Stimulated activated CD8-positive, alpha-beta memory T cell treated with anti-CD3 and anti-CD28 coated beads, Interleukin-12 subunit alpha, Interleukin-12 subunit beta, amount 100 ng/mL, for 24 hours (primary cell): Measurements from ENCODE around the gene NR5A1.

Source experiments
- DNase-seq: peaks from one replicate; pipeline ENCODE4 v3.0.0-alpha.2; 2020; ENCODE audit errors: extremely low read depth

NR5A1 gene

DNA sequence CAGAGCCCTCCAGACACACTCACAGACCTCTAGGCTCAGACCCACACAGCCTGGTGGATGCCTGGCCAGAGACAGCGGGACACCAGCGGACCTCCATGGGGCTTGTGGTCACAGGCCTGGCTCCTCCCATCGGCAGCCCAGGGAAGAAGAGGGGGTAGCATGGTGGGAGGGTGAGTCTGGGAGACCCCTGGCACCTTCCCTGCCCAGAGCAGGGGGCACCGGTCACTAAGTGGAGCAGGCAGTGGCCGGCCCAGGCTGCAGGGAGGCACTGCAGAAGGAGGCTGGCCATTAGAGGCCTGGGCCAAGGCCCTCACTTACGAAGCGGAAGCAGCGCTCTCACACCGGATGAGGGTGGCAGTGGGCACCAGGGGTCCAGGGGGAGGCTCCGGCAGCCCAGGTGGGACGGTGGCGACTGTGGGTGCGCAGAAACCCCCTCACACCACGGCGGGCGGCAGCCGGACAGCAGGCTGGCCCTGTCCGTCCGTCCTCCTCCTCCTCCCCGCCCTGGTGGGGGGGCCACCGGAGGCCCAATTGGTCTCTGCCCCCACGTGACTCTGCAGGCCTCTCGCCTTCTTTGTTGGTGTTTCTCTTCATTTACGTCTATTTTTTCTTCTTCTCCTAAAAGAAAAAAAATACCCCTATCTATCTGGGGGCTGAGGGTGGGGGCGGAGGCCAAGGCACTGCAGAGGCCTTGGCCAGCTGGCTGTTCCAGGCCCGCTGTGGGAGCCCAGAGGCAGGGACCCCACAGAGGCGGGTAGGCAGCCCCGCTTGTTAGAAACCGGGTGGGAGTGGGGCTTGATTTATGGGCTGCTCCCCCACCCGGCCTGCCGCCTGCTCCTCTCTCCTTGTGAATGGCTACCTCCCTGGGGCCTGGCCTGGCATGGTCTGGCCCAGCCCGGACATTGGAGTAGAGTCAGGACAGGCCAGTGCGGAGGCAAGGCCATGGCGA lies at the start of gene NR5A1:
Gene NR5A1, minus strand, starts transcription at position 469 of the 949 bp plus-strand sequence. CDS start 4,004 bp downstream, outside the sequence.
- no peak for DNase-seq

DNA sequence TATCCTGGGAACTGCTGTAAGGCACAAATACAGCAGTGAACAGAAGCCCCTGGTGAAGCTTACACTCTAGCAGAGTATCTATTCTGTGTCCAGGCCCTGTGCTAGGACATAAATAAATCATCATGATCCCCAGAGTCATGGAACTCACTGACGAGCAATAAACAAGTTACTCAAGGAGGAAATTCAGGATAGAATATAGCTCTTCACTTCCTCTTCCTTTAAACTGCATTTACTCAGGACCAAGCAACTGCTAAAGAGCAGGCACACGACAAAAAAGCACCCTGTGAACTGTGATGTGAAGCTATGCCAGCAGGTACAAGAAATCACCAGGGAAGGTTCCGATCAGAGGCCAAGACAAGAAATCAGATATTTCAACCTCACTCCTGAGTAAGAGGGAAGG lies 47.8 kb upstream of the NR5A1 start:
- DNase-seq = no peak

DNA sequence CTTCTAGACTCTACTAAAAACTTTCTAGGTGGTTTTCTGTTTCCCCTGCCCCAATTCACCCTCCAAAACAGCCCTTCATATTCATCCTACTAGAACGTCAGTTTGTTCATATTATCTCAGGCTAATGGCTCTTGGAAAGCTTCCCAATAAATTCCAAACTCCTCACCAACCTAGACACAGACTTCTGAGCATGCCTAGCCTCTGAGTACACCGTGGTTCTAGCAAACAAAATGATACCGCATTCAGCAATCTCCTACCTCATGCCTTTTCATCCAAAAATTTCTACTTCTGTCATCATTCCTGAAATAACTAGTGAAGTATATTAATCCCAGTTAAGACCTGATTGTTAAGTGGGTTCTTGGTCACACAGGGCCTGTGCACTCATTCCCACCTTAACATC lies 46.5 kb upstream of the NR5A1 start:
- no peak for DNase-seq

DNA sequence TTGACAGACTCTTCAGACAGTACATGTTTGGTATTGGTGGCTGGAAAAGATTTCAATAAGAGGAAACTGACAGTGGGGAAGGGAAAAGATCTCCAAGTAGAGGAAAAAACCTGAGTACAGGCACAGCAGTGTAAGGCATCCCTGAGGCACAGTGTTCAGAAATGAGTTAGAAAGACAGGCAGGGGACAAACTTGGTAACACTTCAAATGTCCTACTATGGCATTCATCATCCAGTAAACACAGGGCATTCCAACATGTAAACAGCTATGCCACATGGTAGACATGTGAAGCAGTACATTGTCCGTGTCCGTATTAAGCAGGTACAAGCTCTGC lies 45.0 kb upstream of the NR5A1 start:
- no peak for DNase-seq

DNA sequence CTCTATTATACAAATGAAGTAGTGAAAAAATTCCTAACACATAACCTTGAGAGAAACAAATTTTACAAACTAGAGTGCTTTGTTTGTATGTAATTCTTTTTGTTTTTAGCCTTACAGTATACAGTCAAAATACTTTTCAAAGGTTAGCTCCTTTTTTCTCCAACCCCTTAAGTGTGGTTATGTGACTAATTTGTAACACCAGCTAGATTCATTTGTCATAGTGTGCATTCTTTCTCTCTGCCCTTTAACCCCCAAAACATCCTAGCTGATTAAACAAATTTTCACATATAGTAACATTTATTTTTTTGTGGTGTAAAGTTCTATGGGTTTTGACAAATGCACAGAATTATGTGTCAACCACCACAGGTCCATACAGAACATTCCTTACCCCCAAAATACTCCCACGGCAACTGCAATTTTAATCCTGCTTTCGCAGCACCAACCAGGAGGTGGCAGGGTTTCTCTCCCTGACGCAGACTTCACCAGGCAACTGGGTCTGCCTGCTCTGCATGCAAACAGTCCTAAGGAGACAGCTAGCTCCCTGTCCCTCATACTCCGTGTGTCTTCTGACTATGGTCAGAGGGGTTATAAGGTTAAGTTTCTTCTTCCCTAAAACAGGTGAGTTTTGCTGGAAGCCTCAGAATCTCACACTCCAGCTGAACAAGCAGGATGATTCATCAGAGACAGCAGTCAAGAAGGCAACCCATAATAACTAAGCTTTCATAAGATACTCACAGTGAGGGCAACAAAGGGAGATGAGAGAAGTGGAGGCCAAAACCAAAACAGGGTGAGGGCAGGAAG lies 44.5 kb upstream of the NR5A1 start:
- no peak for DNase-seq

DNA sequence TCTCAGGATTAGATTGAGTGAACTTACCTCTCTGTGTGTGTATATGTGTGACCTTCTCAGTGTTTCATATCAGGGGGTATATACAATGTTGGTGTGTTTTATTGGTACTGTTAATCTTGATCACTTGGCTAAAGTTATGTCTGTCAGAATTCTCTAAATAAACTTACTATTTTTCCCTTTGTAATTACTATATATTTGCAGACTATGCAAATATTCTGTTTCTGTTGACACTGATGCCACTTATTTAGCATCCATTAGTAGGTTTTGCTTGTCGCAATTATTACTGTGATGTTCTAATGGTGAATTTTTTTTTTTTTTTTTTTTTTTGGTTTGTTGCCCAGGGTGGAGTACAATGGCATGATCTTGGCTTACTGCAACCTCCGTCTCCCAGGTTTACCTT lies 42.9 kb upstream of the NR5A1 start:
- DNase-seq = no peak

DNA sequence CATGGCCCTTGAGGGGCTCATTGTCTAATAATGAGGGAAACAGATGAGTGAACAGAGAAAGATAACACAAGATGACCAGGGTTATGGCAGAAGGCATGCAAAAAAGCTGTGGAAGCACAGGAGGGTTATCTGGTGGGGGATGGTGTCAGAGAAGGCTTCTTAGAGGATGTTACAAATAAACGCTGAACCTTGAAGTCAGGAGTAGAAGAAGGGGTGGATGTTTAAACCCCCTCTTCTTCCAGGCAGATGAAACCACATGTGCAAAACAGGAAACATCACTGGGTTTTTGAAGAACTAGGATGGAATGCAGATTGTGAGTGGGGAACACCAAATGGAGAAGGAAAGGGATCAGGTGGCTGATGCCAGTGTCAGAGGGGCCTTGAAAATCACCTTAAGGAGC lies 41.8 kb upstream of the NR5A1 start:
- no peak for DNase-seq

DNA sequence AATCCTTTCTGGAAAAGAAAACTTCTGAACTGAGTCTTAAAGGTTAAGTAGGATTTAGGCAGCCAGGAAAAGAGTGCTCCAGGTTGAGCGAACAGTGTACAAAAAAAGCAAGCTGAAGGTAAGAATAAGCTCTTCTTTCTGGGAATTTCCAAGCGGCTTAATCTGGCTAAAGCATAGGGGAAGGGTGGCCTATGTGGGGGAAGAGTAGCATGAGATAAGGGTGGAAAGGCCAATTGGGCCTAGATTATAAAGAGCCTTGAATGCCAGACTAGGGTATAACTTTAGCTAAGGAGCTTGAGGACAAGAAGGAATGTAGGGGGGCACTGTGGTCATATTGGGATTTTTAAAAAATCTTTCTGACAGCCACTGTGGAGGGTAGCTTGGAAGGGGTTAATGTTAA lies 37.3 kb upstream of the NR5A1 start:
- DNase-seq = no peak

DNA sequence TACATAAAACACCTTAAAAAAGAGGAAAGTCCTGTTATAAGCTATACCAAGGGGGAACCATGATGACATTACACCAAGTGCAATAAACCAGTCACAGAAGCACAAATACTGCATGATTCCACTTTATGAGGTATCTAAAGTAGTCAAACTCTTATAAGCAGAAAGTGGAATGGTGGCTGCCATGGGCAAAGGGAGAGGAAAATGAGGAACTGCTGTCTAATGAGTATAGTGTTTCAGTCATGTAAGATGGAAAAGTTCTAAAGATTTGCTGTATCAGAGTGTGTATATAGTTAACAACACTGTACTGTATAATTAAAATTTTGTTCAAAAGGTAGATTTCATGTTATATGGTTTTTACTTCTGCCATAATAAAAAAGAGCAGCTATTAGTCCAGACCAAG lies 34.6 kb upstream of the NR5A1 start:
- DNase-seq = no peak

DNA sequence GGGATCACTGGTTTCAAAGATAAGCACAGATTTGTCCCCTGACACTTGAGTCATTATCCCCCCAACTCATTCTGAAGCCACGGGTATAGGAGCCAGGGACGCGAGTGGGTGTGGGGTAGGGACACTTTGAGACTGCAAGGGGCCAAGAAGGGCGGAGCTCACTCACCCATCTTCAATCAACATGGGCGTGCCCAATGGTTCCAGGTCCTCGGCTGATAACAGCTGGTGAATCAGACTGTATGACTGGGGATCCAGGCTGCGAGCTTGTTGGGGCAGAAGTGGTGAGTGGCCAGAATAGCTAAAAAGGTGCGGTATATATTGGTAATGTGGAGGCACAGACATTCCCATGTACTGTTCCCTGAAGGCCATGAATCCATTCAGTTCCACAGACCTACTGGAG lies 30.7 kb upstream of the NR5A1 start:
- DNase-seq = no peak

DNA sequence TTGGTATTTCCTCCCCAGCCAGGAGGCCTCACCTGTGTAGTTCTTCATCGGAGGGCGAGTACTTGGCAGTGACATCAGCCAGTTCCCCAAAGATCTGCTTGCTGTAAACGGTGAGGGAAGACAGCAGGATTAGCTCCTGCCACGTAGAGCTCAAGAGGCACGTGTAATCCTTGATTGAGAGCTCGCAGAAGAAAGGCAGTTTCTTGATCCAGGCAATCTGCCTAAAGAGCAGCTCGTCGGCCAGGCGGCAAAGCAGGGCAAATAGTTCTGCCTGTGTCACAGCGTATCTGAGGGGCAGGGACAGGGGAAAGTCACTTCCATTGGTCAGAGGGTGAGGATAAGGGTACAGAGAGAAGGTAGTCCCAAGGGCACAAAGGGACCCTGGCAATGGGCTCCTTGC lies 28.6 kb upstream of the NR5A1 start:
- DNase-seq = no peak

DNA sequence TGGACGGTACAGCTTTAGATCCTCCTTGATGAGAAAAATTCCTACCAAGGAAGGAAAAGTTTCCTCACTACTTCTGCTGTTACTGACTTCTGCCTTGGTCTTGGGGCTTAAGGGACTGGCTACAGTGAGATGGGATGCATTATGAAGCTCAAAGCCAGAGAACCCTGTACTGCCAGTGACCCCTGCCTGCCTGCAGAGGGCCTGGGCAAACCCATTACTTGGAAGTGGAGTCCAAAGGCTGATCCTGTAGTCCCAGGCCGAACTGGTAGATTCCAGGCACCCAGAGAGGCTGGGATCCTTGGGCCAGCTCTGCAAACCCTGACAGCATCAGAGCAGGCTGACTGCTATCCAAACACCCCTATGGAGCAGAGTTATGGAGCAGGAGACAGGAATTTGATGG lies 25.7 kb upstream of the NR5A1 start:
- no peak for DNase-seq

DNA sequence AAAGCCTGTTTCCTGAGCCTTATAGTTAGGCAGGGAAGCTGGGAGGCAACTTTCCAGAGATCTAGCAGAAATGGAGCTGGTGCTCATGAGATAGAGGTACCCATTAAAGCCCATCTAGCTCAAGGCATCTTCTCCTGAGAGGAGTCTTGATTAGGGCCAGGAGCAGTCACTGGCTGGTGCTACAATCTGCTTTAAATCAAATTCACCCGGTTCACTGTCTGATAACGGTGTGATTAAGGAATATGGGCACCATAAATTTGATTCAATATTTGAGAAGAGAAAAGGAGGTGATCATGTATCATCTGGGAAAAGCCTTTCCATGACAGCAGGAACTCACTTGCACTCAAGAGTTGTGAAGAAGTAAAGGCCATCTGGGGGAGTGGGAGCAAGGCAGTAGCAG lies 23.9 kb upstream of the NR5A1 start:
- no peak for DNase-seq

DNA sequence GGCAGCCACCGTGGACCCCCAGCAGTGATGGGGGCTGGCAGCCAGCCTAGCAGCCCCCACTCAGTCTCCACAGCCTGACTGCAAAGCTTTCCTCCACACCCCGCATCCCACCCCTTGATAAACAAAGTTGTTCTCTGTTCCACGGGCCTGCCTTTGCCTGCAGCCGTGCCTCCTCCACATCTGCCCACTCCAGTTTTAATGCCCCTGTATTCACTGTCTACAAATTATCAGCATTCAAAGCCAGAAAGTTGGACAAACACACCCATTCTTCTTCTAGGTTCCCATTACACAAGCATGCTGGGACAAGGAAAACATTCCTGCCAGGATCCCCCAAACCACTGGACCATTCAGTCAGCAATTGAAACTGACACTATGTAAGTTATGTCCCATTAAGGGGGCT lies 23.0 kb upstream of the NR5A1 start:
- DNase-seq = no peak

DNA sequence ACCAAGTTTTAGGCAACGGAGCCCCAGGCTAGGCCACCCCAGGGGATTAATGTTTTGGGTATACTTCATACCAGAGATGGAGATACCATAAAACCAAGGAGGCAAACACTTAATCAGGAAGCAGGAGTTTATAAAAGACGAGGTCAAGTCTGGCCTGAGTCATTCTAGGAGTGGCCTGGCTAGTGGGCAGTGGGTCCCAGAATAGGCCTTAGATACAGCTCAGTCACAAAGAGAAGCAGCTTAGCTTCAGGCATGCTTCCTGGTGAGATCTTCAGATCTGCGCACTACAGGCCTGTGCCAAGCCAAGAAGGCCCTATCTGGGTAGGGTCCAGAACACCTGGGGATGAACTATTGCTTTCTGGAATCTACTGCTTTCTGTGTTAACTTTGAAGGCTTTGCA lies 20.6 kb upstream of the NR5A1 start:
- no peak for DNase-seq

DNA sequence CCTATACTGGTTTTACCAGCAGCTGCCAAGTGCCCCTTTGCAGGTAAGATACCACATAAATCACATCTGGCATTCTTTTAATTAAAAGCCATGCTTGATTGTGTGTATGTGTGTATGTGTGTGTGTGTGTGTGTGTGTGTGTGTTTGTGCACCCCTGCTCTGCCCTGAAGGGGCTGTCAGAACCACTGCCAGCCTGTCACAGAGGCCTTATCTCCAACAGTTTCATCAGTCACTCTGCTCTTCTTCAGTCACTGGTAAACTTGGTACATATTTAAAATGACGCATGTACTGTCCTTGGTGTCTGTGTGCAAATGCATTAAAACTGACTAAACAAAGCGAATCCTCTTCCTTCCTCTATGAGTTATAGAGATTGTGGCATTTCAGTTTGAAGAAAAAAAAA lies 19.0 kb upstream of the NR5A1 start:
- DNase-seq = no peak

DNA sequence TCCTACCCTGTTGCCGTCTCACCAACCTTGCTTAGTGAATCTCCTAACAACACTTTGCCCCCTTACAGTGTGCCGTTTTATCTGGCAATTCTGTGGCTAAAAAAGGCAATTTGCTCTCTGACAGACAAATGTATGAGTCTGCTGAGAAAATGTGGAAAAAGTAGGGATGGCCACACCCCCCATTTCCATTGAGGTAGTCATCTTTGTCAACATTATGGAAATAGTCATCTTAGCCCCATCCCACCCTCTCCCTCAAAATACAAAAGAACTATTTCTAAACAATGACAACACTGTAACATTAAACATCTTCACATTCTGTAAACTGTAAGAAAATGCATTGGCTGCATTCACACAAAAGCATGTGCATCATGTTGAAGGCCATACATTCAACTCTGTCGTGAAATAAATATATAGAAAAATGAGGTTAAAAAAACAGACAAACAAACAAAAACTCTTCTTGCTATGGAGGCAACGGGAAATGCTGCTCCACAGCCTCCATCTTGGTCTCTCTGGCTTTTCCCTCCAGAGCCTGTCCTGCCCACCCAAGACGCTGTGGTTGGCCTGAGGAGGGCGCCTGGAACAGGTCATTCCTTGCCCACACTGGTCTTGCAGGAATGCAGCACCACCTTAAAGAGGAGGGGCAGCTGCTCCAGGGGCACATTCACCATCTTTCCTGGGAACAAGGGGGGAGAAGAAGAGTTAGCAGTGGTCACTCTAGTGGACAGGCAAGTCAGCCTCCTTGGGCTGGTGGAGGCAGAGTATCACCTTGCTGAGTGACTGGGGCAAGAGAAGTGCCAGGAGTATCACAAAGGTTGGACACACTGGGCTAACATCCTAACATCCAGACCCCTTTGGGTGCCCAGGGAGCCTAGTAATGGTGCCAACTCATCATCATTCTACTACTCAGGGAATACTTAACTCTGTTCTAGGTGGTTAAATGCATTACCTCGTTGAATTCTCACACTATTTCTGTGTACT lies 15.2 kb upstream of the NR5A1 start:
- no peak for DNase-seq

DNA sequence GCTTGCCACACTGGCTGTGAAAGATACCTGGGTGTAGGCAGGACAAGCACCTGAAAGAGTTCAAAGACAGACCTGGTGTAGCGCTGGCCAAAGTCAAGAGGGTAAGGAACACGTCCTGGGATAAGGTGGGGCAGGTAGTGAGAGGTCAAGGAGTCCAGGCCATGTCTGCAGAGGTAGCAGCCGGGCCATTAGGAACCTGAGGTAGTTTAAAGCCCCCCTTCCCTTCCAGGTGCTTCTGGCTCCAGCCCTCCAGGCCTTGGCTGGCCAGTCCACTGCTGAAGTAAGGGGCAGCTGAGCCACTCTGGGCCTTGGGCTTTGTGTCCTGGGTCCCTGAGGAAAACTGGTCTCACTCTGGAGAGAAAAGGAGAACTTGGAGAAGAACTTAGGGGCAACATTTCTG lies 13.9 kb upstream of the NR5A1 start:
- DNase-seq = no peak

DNA sequence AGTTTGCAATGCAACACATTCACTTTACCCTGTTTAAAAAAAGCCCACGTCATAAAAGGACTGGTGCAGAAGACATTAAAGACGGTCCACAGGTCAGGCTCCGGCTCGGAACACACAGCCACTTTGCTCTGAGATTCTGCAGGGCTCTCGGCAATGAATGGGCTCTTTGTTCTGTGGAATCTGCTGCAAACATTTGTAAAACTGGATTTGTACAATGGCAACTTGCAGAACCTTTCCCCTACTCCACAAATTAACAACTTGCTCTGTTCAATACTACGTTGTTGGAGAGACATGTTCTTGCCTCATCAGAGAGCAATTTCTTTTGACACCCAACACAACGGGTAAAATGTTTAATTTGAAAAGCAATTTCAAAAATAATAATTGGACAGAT lies 13.0 kb upstream of the NR5A1 start:
- DNase-seq = no peak

DNA sequence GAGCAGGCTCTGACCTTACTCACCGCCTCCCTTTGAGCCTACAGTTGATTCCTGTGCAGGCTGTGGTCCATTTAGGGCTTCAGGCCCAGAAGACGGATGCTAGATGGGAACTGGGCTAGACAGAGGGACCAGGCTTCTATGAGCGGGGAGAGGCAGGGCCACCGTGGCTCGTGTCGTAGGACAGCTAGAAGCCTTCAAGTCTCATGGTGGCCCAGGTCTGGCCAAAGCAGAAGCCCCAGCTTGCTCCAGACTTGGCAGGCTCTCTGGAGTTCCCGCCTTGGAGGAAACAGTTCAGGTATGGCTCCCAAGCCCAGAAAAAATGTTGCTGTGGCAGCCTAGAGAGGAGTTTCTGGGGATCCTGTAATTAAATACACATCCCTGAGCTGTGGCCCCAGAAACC lies 10.9 kb upstream of the NR5A1 start:
- no peak for DNase-seq

DNA sequence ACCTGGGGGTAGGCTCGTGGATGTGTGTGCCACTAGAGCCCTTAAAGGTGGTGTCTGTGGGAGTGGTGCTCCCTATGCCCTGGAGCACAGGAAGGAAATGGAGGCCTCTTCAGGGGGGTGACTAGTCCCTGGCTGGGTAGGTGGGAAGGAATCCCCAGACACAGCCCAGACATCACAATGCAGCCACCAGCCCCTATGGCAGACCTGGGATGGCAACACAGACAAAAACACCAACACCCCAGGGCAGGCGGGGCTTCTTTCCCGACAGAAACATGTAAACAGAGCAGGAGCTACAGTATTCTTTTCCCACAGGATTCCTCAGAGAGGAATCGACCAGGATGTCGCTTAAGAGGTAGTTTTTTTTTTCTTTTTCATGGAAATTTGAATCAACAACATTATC lies 10.4 kb upstream of the NR5A1 start:
- DNase-seq = no peak

DNA sequence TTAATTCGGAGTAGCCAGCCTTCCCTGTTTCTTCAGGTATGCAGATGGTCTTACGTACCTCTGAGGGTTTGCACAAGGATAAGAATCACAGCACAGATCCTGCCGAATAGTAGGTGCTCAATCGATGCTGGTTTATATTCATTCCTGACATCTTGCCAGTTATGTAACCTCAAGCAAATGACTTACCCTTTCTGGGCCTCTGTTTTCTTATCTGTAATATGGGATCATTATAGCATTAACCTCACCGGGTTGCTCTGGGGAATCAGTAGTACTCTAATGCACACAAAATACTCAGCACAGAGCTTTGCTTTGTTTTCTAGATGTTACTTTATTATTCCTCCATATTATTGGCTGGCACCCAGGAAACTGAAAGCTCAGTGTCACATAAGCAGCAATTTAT lies 7.7 kb upstream of the NR5A1 start:
- no peak for DNase-seq
